ENCODE data around the gene MMEL1.

DNA sequence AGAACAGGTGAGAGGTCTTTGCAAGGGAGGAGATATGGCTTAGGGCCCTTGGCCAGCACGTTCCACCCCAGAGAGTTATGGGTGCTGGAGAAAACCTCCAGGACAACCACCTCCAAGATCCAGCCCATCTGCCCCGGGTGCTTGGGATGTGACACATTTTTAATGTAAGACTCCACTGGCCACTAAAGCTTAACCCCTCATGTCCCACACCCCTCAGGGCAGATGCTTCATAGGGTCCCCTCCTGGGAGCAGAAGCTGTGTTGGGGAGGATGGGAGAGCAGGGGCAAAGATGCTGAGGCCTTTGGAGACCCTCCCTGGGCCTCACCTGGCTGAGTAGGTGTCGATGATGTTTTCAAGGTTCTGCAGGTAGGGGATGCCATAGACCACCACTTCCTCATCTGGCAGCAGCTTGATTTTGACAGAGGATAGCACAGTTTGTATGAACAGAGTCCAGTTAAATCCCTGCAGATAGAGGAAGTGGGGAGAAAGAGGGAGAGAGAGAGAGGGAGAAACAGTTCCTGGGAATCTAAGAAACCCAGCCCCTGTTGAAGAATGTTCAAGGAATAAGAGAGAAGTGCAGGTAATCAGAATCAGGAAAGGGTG lies 34.4 kb downstream of the MMEL1 start:
- TF ChIP-seq CTCF (IDR thresholded peaks at IDR 0.05; ENCODE audit: extremely low read depth in 1 of 2, insufficient read depth in 1 of 2, low read depth in 1 of 2, low read length in 2 of 2) (no peak), POLR2A (IDR thresholded peaks at IDR 0.05; ENCODE audit: low read depth, low read length) (no peak), POLR2AphosphoS5 (IDR thresholded peaks at IDR 0.05; ENCODE audit: insufficient read depth, low read depth, low read length) (no peak), JUN (IDR thresholded peaks at IDR 0.05; ENCODE audit: borderline replicate concordance, insufficient read depth, insufficient read length, low read depth) (no peak), EZH2 (IDR thresholded peaks at IDR 0.05; ENCODE audit: borderline replicate concordance, low read depth, low read length, severe bottlenecking) (no peak), MYC (IDR thresholded peaks at IDR 0.05; ENCODE audit: low read depth, low read length) (no peak), GATA2 (IDR thresholded peaks at IDR 0.05; ENCODE audit: insufficient read depth, insufficient read length, low read depth, low read length) (no peak), FOS (IDR thresholded peaks at IDR 0.05; ENCODE audit: borderline replicate concordance, insufficient read depth, low read length) (no peak), MAX (IDR thresholded peaks at IDR 0.05; ENCODE audit: insufficient read depth, insufficient read length) (no peak)

Measured in endothelial cell of umbilical vein (primary cell).